SK-N-SH (cell line): Measurements from ENCODE around the gene CENPP.

Experiments used
- FOXM1 ChIP-seq: IDR thresholded peaks from 2 replicates; pipeline ENCODE4 v1.4.0; 2012; ENCODE audit warnings: low read depth, mild to moderate bottlenecking
- TF ChIP-seq, protein P1 (sequence below): fragments of 200-600 bp; sonication (generic); IDR thresholded peaks from 2 replicates; pipeline ENCODE4 v1.6.1; 2017; ENCODE audit warnings: antibody characterized with exemption, mild to moderate bottlenecking, moderate library complexity

DNA sequence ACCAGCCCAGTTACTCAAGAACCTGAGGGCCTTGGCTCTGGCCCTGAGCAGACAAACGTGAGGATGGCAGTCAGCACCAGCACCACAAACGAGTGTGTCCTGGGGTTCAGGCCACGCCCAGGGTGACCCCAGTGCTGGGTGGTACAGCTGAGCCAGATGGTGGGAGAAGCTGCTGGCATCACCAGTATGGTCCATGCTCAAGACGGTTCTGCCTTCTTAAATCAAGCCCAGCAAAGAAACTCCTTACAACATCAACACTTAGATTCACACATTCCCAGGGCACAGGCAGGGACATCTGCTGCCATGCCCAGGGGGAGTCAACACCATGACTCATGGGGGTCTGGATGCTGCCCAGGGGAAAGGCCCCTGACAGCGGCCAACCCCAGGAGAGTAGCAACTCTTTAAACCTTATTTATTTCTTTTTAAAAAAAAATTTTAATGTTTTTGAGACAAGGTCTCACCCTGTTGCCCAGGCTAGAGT is 312.9 kb downstream of the CENPP start:
- TF ChIP-seq FOXM1, result no peak
- TF ChIP-seq, protein P1, sequence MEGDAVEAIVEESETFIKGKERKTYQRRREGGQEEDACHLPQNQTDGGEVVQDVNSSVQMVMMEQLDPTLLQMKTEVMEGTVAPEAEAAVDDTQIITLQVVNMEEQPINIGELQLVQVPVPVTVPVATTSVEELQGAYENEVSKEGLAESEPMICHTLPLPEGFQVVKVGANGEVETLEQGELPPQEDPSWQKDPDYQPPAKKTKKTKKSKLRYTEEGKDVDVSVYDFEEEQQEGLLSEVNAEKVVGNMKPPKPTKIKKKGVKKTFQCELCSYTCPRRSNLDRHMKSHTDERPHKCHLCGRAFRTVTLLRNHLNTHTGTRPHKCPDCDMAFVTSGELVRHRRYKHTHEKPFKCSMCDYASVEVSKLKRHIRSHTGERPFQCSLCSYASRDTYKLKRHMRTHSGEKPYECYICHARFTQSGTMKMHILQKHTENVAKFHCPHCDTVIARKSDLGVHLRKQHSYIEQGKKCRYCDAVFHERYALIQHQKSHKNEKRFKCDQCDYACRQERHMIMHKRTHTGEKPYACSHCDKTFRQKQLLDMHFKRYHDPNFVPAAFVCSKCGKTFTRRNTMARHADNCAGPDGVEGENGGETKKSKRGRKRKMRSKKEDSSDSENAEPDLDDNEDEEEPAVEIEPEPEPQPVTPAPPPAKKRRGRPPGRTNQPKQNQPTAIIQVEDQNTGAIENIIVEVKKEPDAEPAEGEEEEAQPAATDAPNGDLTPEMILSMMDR, result no peak
